Mononuclear cell (primary cell): ENCODE results near the gene SNX24. TPM values are rescaled to one million over a fixed set of nuclear protein-coding genes. Genes with fewer than 3 reads are reported as not detected.

Source experiments
- H3K27me3 ChIP-seq: 2 replicates; pipeline ENCODE4 v1.6.0; 2011; ENCODE audit warnings: low read length, control low read depth; ENCODE audit not compliant: insufficient read depth
- H3K4me1 ChIP-seq: 2 replicates; pipeline ENCODE4 v1.5.1; 2011; ENCODE audit warnings: mild to moderate bottlenecking, low read length, control low read depth; ENCODE audit not compliant: insufficient read depth
- H3K4me3 ChIP-seq: 2 replicates; pipeline ENCODE4 v1.5.1; 2011; ENCODE audit warnings: mild to moderate bottlenecking, low read length, moderate library complexity
- H3K9me3 ChIP-seq: 2 replicates; pipeline ENCODE4 v1.5.1; 2011; ENCODE audit warnings: low read depth, mild to moderate bottlenecking, control low read depth, low read length
- total RNA-seq: library from RNA; depleted of rRNA; stranded (reverse); fragments of >200 nt; gene quantifications from one replicate; pipeline ENCODE4 v1.2.3, GENCODE V29; 2012

The SNX24 gene
- total RNA-seq, 1 donor, result 1.4 TPM

- Histone ChIP-seq H3K4me3 (no peak overlapping the region), H3K9me3 (no peaks in the 10 kb centered on the region), H3K27me3 (peaks cover 69% of the 10 kb centered on the region), H3K4me1 (peaks cover 18% of the 10 kb centered on the region)
Observed at GRCh38 chr5:123035360-123035917, 190.0 kb downstream of the SNX24 start.

GRCh38 chr5:123035918-123036390 is 190.5 kb downstream of the SNX24 start:
- peaks cover 18% of the 10 kb centered on the region for H3K4me1 ChIP-seq
- no peaks in the 10 kb centered on the region for H3K9me3 ChIP-seq
- peaks cover 69% of the 10 kb centered on the region for H3K27me3 ChIP-seq
- peak overlapping the region; percentile 21 for H3K4me3 ChIP-seq

- Histone ChIP-seq H3K4me1 (peaks cover 18% of the 10 kb centered on the region), H3K4me3 (peak within 1 kb of the TSS; percentile 21), H3K9me3 (no peaks in the 10 kb centered on the region), H3K27me3 (peaks cover 71% of the 10 kb centered on the region)
Observed at GRCh38 chr5:123036391-123037103, 191.1 kb downstream of the SNX24 start, which contains the start of gene PPIC. Gene PPIC, minus strand, starts transcription at chr5:123036725. Its CDS starts 100 bp downstream, at chr5:123036625.

- H3K27me3 ChIP-seq, result peaks cover 75% of the 10 kb centered on the region
- H3K4me3 ChIP-seq, result no peak overlapping the region
- H3K4me1 ChIP-seq, result peaks cover 18% of the 10 kb centered on the region
- H3K9me3 ChIP-seq, result no peaks in the 10 kb centered on the region
Observed at GRCh38 chr5:123037104-123037418, 191.6 kb downstream of the SNX24 start.

GRCh38 chr5:123039673-123040072 is 194.3 kb downstream of the SNX24 start:
- Histone ChIP-seq H3K9me3 (no peaks in the 10 kb centered on the region), H3K27me3 (peaks cover 83% of the 10 kb centered on the region), H3K4me3 (no peak overlapping the region), H3K4me1 (peaks cover 18% of the 10 kb centered on the region)

- H3K9me3 ChIP-seq, result no peaks in the 10 kb centered on the region
- no peaks in the 10 kb centered on the region for H3K4me1 ChIP-seq
- no peak overlapping the region for H3K4me3 ChIP-seq
- H3K27me3 ChIP-seq, result peaks cover 33% of the 10 kb centered on the region
Observed at GRCh38 chr5:123044926-123045617, 199.7 kb downstream of the SNX24 start.

- Histone ChIP-seq H3K4me1 (no peaks in the 10 kb centered on the region), H3K4me3 (no peak overlapping the region), H3K27me3 (peaks cover 35% of the 10 kb centered on the region), H3K9me3 (no peaks in the 10 kb centered on the region)
Observed at GRCh38 chr5:123046222-123046621, 200.8 kb downstream of the SNX24 start.

GRCh38 chr5:123047706-123048105 is 202.3 kb downstream of the SNX24 start:
- no peaks in the 10 kb centered on the region for H3K4me1 ChIP-seq
- H3K27me3 ChIP-seq, result peaks cover 27% of the 10 kb centered on the region
- H3K9me3 ChIP-seq, result peaks cover 7% of the 10 kb centered on the region
- H3K4me3 ChIP-seq, result no peak overlapping the region

GRCh38 chr5:123051206-123051605 is 205.8 kb downstream of the SNX24 start:
- H3K9me3 ChIP-seq, result peaks cover 7% of the 10 kb centered on the region
- peaks cover 30% of the 10 kb centered on the region for H3K27me3 ChIP-seq
- H3K4me1 ChIP-seq, result no peaks in the 10 kb centered on the region
- H3K4me3 ChIP-seq, result no peak overlapping the region

Other genes starting within 250 kb of the SNX24 start
- gene SNX2, start 70.5 kb upstream of the SNX24 start, total RNA-seq, result 159 TPM
- not detected for gene PPIC, start 191.1 kb downstream of the SNX24 start, total RNA-seq
- gene PRDM6, start 243.6 kb downstream of the SNX24 start, total RNA-seq, result 0.10 TPM